LNCaP clone FGC (cell line): Measurements from ENCODE around the gene MTARC1.

ENCODE experiments used
- DNase-seq: peaks from one replicate; pipeline ENCODE4 v3.0.0-alpha.2; 2011; ENCODE audit warnings: low read depth
- H3K4me3 ChIP-seq: 2 replicates; pipeline ENCODE4 v1.5.1; 2011; ENCODE audit warnings: mild to moderate bottlenecking, low read depth, low read length, control low read depth
- CTCF ChIP-seq: IDR thresholded peaks from 2 replicates; pipeline ENCODE4 v1.5.1; 2012; ENCODE audit warnings: mild to moderate bottlenecking; ENCODE audit not compliant: control insufficient read depth, insufficient read depth; ENCODE audit errors: extremely low read depth

The MTARC1 gene

GRCh38 chr1:220813013-220813412, 26.3 kb downstream of the MTARC1 start:
- H3K4me3 ChIP-seq: no peak overlapping the region
- no peak for DNase-seq
- no peak for TF ChIP-seq CTCF

GRCh38 chr1:220815409-220815808, 28.7 kb downstream of the MTARC1 start:
- no peak overlapping the region for H3K4me3 ChIP-seq
- peak; percentile 73 for DNase-seq
- no peak for TF ChIP-seq CTCF

- no peak for TF ChIP-seq CTCF
- H3K4me3 ChIP-seq: no peak overlapping the region
- DNase-seq: no peak
These were observed 31.2 kb downstream of the MTARC1 start for GRCh38 chr1:220817907-220818306.

GRCh38 chr1:220818421-220819173, 31.9 kb downstream of the MTARC1 start:
- TF ChIP-seq CTCF: no peak
- no peak overlapping the region for H3K4me3 ChIP-seq
- no peak for DNase-seq

GRCh38 chr1:220819467-220820026, 32.8 kb downstream of the MTARC1 start:
- no peak overlapping the region for H3K4me3 ChIP-seq
- no peak for DNase-seq
- no peak for TF ChIP-seq CTCF

DNA sequence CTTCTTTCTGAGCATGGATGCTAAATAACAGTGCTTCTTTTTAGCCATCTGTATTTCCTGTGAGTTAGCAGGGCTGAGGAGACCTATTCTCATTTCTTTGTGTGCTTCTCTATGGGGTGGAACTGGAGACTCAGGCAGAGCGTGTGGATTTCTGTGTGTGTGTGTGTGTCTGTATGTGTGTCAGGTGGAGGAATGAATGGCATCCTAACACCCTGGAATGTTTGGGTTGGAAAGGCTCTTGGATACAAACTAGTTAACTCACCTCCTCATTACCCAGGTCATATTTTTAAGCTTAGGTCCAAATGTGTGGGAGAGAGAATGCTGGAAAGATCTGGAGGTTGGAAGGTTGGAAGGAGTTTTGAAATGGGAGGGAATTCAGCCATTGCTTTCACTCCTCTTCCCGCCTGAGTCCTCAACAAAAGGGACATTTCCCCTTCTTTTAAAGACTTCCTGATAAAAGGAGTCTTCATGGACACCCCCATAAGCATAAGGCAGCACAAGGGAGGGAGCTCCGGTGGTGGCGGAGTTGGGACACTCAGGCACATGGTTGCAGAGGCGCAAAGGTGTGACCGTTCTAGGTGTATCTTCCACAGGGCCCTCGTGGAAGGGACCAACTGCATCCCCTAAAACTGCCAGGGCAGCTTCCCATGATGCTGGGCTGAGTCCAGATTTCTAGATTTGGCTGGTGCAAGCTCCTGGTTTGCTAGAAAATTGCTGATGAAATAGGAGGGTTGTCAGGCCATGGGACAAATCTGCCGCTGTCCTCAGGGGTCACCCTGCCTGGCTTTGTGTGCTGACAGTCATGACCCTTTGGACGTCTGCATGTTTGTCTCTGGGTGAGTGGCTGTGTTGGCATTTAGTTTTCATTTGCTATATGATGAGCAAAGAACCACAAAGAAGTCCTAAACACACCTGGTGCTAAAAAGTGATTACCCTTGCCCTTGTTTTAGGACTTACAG, 37.6 kb downstream of the MTARC1 start:
- no peak for TF ChIP-seq CTCF
- DNase-seq: no peak
- H3K4me3 ChIP-seq: no peak overlapping the region
